NCI-H2227 (cell line): ENCODE results near the gene PDE1A.

ENCODE experiments used
- DNase-seq: peaks from one replicate; lab custom pipeline; 2025; ENCODE audit not compliant: unreplicated experiment; lab: John Stamatoyannopoulos, UW

Gene PDE1A

GRCh38 chr2:182426918-182427240 is at the start of gene PDE1A:
Gene PDE1A (minus strand): TSS chr2:182427036.
- no peak for DNase-seq

- DNase-seq: no peak
These were observed 46.8 kb upstream of the PDE1A start for GRCh38 chr2:182473635-182474034.

- no peak for DNase-seq
These were observed 36.9 kb upstream of the PDE1A start for GRCh38 chr2:182463760-182464159.

- DNase-seq: no peak
These were observed 29.9 kb upstream of the PDE1A start for GRCh38 chr2:182456784-182457183.

- DNase-seq: no peak
These were observed 25.7 kb upstream of the PDE1A start for GRCh38 chr2:182452456-182452990.

GRCh38 chr2:182448371-182448770 is 21.5 kb upstream of the PDE1A start:
- DNase-seq: no peak

GRCh38 chr2:182447863-182448262 is 21.0 kb upstream of the PDE1A start:
- no peak for DNase-seq

GRCh38 chr2:182447163-182447562 is 20.3 kb upstream of the PDE1A start:
- no peak for DNase-seq

- DNase-seq: no peak
These were observed 19.3 kb upstream of the PDE1A start for GRCh38 chr2:182446087-182446486.

GRCh38 chr2:182445391-182445965 is 18.6 kb upstream of the PDE1A start:
- no peak for DNase-seq

GRCh38 chr2:182444806-182445205 is 18.0 kb upstream of the PDE1A start:
- no peak for DNase-seq

- DNase-seq: no peak
These were observed 17.3 kb upstream of the PDE1A start for GRCh38 chr2:182444170-182444569.

GRCh38 chr2:182436252-182436651 is 9.4 kb upstream of the PDE1A start:
- no peak for DNase-seq

GRCh38 chr2:182435754-182436153 is 8.9 kb upstream of the PDE1A start:
- no peak for DNase-seq

- DNase-seq: no peak
These were observed 5.2 kb upstream of the PDE1A start for GRCh38 chr2:182432051-182432450.

GRCh38 chr2:182428476-182428875 is 1.6 kb upstream of the PDE1A start:
- DNase-seq: no peak

GRCh38 chr2:182426082-182426917 is 536 bp downstream of the PDE1A start:
- DNase-seq: no peak

- no peak for DNase-seq
These were observed 4.0 kb downstream of the PDE1A start for GRCh38 chr2:182422864-182423263.

- DNase-seq: no peak
These were observed 6.2 kb downstream of the PDE1A start for GRCh38 chr2:182420669-182421068.

GRCh38 chr2:182416861-182417260 is 10.0 kb downstream of the PDE1A start:
- DNase-seq: no peak

- DNase-seq: no peak
These were observed 10.6 kb downstream of the PDE1A start for GRCh38 chr2:182416191-182416590.

- DNase-seq: no peak
These were observed 11.1 kb downstream of the PDE1A start for GRCh38 chr2:182415771-182416170.

GRCh38 chr2:182412858-182413257 is 14.0 kb downstream of the PDE1A start:
- DNase-seq: no peak
